Tibial nerve (tissue), 4 donors: ENCODE data around the gene B4GALT5. TPM values are rescaled to one million over a fixed set of nuclear protein-coding genes. Genes with fewer than 3 reads are reported as not detected.
"Not testable (repeated sequence)": the region's sequence is repeated elsewhere in the genome, so short reads cannot be mapped to it uniquely, and the experiment has no call there.

Experiments
- DNase-seq, 2 donors: peaks; one replicate each; pipeline ENCODE4 v3.0.0-alpha.2; 2019; ENCODE audit warnings: low spot score in 2 of 2
- H3K27ac ChIP-seq, 4 donors: fragments of 200-600 bp; sonication (generic) in 3 of 4; one replicate each; pipeline ENCODE4 v1.5.1; 2017 to 2019; ENCODE audit warnings: mild to moderate bottlenecking in 1 of 4
- H3K27me3 ChIP-seq, 2 donors: fragments of 200-600 bp; sonication (generic) in 1 of 2; one replicate each; pipeline versions ENCODE4 v1.5.1 to v1.6.0; 2017 to 2019
- H3K36me3 ChIP-seq, 3 donors: fragments of 200-600 bp; sonication (generic); one replicate each; pipeline ENCODE4 v1.5.1; 2018 to 2019
- H3K4me1 ChIP-seq, 4 donors: fragments of 200-600 bp; sonication (generic) in 3 of 4; one replicate each; pipeline ENCODE4 v1.5.1; 2017 to 2019
- H3K4me3 ChIP-seq, 4 donors: fragments of 200-600 bp; sonication (generic) in 3 of 4; one replicate each; pipeline ENCODE4 v1.5.1; 2017 to 2019; ENCODE audit warnings: mild to moderate bottlenecking in 1 of 4, moderate library complexity in 1 of 4
- H3K9me3 ChIP-seq, 4 donors: fragments of 200-600 bp; sonication (generic) in 3 of 4; one replicate each; pipeline ENCODE4 v1.5.1; 2017 to 2019
- CTCF ChIP-seq, 5 experiments: fragments of 200-600 bp in 3 of 5; fragments of 450-650 bp in 2 of 5; sonication (generic) in 3 of 5; IDR thresholded peaks; one replicate each; pipeline ENCODE4 v1.5.1; 2016 to 2019; ENCODE audit warnings: antibody characterized with exemption in 5 of 5, mild to moderate bottlenecking in 3 of 5, moderate library complexity in 2 of 5
- EP300 ChIP-seq, 2 donors: sonication (generic); formaldehyde crosslinking; IDR thresholded peaks; one replicate each; pipeline ENCODE4 v1.6.1; 2017; ENCODE audit warnings: antibody characterized with exemption in 2 of 2, mild to moderate bottlenecking in 1 of 2
- POLR2A ChIP-seq, 2 donors: fragments of 450-650 bp; IDR thresholded peaks; one replicate each; pipeline ENCODE4 v1.6.1; 2017; ENCODE audit warnings: antibody characterized with exemption in 2 of 2, mild to moderate bottlenecking in 2 of 2, moderate library complexity in 2 of 2
- WGBS, 2 donors: methylation state at CpG; one replicate each; pipeline ENCODE4 v1.1.5; 2018; 5-methylcytosine and 5-hydroxymethylcytosine counted together
- total RNA-seq, 4 donors: library from RNA; depleted of rRNA; stranded (reverse); fragments of >200 nt; gene quantifications; one replicate each; pipeline ENCODE4 v1.1.0, GENCODE V29; 2016

Gene B4GALT5
- total RNA-seq, 4 donors from 2014 or later = 13.6 to 25.2 (median 20.7) TPM

DNA sequence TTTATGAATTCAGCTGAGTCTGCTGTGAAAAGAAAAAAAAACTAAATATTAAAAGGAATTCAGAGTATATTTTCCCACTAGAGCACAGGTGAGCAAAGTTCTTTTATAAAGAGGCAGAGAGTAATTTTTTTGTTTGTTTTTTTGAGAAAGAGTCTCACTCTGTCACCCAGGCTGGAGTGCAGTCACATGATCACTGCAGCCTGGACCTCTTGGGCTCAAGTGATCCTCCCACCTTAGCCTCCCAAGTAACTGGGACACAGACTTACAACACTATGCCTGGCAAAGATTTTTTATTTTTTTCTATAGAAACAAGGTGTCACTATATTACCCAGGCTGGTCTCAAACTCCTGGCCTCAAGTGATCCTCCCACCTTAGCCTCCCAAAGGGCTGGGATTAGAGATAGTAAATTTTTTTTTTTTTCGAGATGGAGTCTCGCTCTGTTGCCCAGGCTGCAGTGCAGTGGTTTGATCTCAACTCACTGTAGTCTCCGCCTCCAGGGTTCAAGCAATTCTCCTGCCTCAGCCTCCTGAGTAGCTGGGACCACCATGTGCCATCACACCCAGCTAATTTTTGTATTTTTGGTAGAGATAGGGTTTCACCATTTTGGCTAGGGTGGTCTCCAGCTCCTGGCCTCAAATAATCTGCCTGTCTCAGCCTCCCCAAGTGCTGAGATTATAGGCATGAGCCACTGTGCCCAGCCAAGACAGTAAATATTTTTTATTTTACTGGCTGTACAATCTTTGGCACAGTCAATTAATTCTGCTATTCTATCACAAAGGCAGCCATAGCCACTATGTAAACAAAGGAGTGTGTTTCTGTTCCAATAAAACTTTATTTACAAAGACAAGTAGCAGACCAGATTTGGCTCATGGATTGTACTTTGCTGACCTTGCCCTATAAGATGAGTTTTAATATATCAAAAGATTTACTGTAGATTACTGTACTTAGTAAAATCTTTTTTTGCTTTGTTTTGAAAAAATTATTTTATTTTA lies 14.5 kb upstream of the B4GALT5 start:
- no peak overlapping the region for H3K27ac ChIP-seq
- no peaks in the 10 kb centered on the region for H3K27me3 ChIP-seq
- no peak overlapping the region for H3K4me3 ChIP-seq
- H3K9me3 ChIP-seq = no peaks in the 10 kb centered on the region
- peaks cover 0 to 16% (median 4%) of the 10 kb centered on the region in 4 donors for H3K4me1 ChIP-seq
- WGBS, 2 donors = 93 to 95% methylated on average over 3 of the region's 3 CpGs
- TF ChIP-seq CTCF (IDR thresholded peaks at IDR 0.05) = no peak
- TF ChIP-seq POLR2A (IDR thresholded peaks at IDR 0.05) = no peak
- no peak for TF ChIP-seq EP300 (IDR thresholded peaks at IDR 0.05)
- DNase-seq = no peak
- no peaks in the 10 kb centered on the region for H3K36me3 ChIP-seq

- Histone ChIP-seq H3K9me3 (no peaks in the 10 kb centered on the region), H3K27ac (no peak overlapping the region), H3K27me3 (no peaks in the 10 kb centered on the region), H3K36me3 (no peaks in the 10 kb centered on the region), H3K4me3 (no peak overlapping the region), H3K4me1 (peaks cover 0 to 16% (median 4%) of the 10 kb centered on the region in 4 donors)
- no peak for DNase-seq
- 67 to 71% methylated on average over 4 of the region's 4 CpGs for WGBS, 2 donors
- TF ChIP-seq CTCF (IDR thresholded peaks at IDR 0.05) = no peak
- no peak for TF ChIP-seq EP300 (IDR thresholded peaks at IDR 0.05)
- no peak for TF ChIP-seq POLR2A (IDR thresholded peaks at IDR 0.05)
These were observed 13.8 kb upstream of the B4GALT5 start for GRCh38 chr20:49727478-49727877.

DNA sequence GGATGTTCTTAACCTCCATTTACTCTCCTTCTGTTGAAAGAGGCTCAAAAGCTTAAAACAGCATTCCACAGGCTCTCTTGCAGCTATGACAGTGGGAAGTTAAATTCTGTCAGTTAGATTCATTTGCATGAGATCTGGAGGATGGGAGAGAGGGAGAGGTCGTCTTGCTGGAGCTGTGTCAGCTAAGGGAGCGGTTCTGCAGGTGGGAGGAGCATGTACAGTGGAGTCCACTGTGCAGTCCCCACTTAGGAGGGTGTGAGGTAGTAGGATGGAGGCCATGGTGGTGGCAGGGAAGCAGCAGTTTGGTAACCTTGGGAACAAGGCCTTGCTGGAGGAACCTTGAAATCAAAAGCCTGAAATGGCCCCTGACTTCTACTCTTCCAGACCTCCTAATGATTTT lies 12.0 kb upstream of the B4GALT5 start:
- Histone ChIP-seq H3K27me3 (no peaks in the 10 kb centered on the region), H3K27ac (peak overlapping the region in 2 of 4 donors; percentile 73 to 79), H3K4me1 (peaks cover 0 to 16% (median 4%) of the 10 kb centered on the region in 4 donors), H3K4me3 (no peak overlapping the region), H3K36me3 (no peaks in the 10 kb centered on the region), H3K9me3 (no peaks in the 10 kb centered on the region)
- WGBS, 2 donors = 60 to 61% methylated on average over 2 of the region's 2 CpGs
- TF ChIP-seq EP300 (IDR thresholded peaks at IDR 0.05) = no peak
- no peak for TF ChIP-seq CTCF (IDR thresholded peaks at IDR 0.05)
- TF ChIP-seq POLR2A (IDR thresholded peaks at IDR 0.05) = no peak
- no peak for DNase-seq

- peaks cover 0 to 16% (median 4%) of the 10 kb centered on the region in 4 donors for H3K4me1 ChIP-seq
- not testable (repeated sequence) for H3K4me3 ChIP-seq, H3K9me3 ChIP-seq, DNase-seq, H3K27me3 ChIP-seq, H3K36me3 ChIP-seq
- 73% methylated on average over 7 of the region's 7 CpGs for WGBS, 2 donors
- H3K27ac ChIP-seq = peak overlapping the region in 2 of 4 donors; percentile 73 to 79
These were observed 11.5 kb upstream of the B4GALT5 start for GRCh38 chr20:49725224-49725606.

DNA sequence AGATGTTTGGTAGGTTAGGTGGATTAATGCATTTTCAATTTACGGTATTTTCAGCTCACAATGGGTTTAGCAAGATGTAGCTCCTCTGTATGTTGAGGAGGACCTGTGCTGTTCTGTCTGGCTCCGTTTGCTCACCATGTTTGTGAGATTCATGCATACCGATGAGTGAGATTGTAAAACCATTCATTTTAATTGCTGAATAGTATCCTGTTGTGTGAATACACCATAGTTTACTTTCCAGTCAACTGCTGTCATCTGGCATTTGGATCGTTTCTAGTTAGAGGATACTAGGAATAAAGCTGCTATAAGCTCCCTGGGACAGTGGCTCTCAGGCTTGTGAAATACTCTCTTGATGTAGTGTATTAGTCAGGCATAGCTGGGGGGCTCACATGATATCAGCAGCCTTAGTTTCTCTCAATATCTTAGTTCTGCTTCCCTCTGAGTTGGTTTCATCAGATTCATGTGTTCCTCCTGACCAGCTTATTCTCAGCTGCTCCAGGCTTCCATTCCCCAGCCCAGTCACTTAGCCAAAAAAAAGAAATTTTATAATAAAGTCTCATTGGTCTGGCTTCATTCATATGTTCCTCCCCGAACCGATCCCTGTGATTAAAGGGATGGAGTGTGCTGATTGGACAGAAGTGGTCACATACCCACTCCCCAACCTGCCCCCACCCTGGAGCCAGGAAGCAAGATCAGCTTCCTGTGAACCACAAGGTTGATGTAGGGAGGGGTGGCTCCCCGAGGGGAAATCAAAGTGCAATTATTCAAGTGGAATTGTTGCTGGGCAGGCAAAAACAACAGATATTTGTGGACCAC lies 10.9 kb upstream of the B4GALT5 start:
- peak; percentile 26 to 55 for DNase-seq
- Histone ChIP-seq H3K9me3 (no peaks in the 10 kb centered on the region), H3K4me3 (no peak overlapping the region), H3K27ac (peak overlapping the region in 2 of 4 donors; percentile 73 to 79), H3K36me3 (no peaks in the 10 kb centered on the region), H3K27me3 (no peaks in the 10 kb centered on the region), H3K4me1 (peaks cover 0 to 16% (median 4%) of the 10 kb centered on the region in 4 donors)
- no peak for TF ChIP-seq CTCF (IDR thresholded peaks at IDR 0.05)
- peak in 1 of 2 donors; percentile 70 for TF ChIP-seq EP300 (IDR thresholded peaks at IDR 0.05)
- WGBS, 2 donors = 26 to 27% methylated on average over 7 of the region's 7 CpGs

DNA sequence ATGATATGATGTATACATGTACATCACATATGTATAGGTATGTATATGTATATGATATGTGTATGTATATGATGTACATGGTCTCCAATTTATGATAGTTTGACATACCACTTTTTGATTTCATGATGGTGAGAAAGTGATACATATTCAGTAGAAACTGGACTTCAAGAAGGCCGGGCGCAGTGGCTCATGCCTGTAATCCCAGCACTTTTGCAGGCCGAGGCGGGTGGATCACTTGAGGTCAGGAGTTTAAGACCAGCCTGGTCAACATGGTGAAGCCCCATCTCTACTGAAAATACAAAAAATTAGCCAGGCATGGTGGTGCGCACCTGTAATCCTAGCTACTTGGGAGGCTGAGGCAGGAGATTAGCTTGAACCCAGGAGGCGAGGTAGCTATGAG lies 10.1 kb upstream of the B4GALT5 start:
- not testable (repeated sequence) for H3K9me3 ChIP-seq, H3K36me3 ChIP-seq, DNase-seq, H3K27me3 ChIP-seq, H3K4me3 ChIP-seq
- Histone ChIP-seq H3K27ac (peak overlapping the region in 2 of 4 donors; percentile 73 to 79), H3K4me1 (peaks cover 0 to 16% (median 4%) of the 10 kb centered on the region in 4 donors)
- WGBS, 2 donors = 94% methylated on average over 6 of the region's 6 CpGs

DNA sequence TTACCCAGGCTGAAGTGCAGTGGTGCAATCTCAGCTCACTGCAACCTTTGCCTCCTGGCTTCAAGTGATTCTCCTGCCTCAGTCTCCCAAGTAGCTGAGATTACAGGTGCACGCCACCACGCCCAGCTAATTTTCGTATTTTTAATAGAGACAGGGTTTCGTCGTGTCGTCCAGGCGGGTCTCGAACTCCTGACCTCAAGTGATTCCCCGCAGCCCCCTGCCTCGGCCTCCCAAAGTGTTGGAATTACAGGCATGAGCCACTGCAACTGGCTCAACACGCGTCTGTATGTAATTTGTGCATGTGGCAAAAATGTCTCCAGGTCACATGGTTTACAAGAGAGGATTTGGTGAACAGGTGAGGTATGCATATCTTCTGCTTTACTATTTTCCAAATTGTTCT lies 7.6 kb upstream of the B4GALT5 start:
- not testable (repeated sequence) for H3K9me3 ChIP-seq, H3K4me3 ChIP-seq, H3K27me3 ChIP-seq, H3K27ac ChIP-seq, H3K36me3 ChIP-seq, DNase-seq
- peaks cover 0 to 16% (median 4%) of the 10 kb centered on the region in 4 donors for H3K4me1 ChIP-seq
- WGBS, 2 donors = 86 to 91% methylated on average over 12 of the region's 12 CpGs
